ENCODE results near the gene STAMBPL1.

STAMBPL1 gene

DNA sequence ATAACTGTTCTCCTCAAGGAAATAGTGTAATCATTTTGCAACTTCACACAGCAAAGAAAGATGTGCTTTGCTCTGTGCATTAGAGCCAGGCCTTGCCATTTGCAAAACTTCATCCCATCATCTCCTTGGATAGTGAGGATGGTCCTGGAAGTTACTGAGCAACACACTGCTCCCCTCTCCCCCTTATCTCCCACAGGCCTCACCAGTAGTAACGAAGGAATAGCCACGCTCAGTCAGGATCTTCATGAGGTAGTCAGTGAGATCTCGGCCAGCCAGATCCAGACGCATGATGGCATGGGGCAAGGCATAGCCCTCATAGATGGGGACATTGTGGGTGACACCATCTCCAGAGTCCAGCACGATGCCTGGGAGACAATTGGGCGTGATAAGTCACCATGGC lies 61.0 kb downstream of the STAMBPL1 start:
- DNase-seq (ENCODE audit: extremely low spot score, insufficient read length, low read depth) (no peak), FAIRE-seq (no peak)

DNA sequence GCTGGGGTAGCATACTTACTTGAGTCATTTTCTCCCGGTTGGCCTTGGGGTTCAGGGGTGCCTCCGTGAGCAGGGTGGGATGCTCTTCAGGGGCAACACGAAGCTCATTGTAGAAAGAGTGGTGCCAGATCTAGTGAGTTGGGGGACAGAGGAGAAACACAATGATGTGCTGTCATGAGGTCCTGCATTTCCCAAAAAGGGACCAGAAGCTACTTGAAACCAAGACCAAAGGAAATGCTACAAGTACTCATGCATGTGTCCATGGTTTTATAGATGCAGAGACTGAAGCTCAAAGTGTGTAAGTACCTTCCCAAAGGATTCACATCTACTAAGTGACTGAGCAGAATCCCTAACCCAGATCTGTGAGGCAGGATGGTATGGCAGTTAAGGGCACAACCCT lies 63.7 kb downstream of the STAMBPL1 start:
- FAIRE-seq (no peak), DNase-seq (ENCODE audit: extremely low spot score, insufficient read length, low read depth) (no peak)

DNA sequence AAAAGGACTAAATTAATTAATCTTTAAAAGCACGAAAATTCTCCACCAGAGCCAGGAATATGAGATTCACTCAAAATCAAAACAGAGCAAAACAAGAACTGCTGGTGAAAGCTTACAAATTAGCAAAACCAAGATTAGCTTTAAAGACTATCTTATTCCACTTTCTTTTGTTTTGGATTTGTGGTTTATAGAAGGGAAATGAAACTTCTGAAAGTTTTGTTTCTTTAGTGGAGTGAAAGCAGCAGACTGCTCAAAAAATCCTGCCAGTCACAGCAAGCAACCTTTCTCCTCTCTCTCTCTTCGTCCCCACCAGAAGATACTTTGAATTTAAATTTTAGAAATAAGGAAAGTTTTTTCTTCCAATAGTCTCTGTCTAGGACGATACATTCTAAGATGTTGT lies 64.8 kb downstream of the STAMBPL1 start:
- DNase-seq (ENCODE audit: extremely low spot score, insufficient read length, low read depth) (no peak), FAIRE-seq (peak; percentile 78)

DNA sequence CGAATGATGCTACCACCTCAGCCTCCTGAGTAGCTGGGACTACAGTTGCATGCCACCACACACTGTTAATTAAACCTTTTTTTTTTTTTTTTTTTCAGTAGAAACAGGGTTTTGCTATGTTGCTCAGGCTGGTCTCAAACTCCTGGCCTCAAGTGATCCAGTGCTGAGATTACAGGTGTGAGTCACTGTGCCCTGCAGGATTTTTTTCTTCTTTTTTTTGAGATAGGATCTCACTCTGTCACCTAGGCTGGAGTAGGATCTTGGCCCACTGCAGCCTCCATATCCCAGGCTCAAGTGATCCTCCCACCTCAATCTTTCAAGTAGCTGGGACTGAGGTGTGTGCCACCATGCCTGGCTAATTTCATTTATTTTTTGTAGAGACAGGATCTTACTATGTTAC lies 66.2 kb downstream of the STAMBPL1 start:
- FAIRE-seq (no peak), DNase-seq (ENCODE audit: extremely low spot score, insufficient read length, low read depth) (no peak)

DNA sequence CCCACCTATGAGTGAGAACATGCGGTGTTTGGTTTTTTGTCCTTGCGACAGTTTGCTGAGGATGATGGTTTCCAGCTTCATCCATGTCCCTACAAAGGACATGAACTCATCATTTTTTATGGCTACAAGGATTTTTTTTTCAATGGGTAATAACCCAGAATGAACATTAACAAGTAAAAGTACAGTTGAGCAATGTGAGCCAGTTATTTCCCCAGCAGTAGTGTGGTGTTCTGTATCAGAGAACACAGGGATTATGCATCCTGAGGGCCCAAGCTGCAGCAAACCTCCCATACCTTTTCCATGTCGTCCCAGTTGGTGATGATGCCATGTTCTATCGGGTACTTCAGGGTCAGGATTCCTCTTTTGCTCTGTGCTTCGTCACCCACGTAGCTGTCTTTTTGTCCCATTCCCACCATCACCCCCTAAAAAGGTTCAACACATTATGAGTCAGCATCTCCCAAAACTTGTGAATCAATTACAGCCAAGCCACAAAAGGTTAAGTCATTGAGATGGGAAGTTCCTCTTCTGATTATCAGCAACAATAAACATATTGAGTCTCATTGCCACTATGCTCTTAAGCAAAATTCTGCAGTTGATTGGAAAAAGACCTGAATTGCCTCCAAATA lies 67.0 kb downstream of the STAMBPL1 start:
- FAIRE-seq: no peak

DNA sequence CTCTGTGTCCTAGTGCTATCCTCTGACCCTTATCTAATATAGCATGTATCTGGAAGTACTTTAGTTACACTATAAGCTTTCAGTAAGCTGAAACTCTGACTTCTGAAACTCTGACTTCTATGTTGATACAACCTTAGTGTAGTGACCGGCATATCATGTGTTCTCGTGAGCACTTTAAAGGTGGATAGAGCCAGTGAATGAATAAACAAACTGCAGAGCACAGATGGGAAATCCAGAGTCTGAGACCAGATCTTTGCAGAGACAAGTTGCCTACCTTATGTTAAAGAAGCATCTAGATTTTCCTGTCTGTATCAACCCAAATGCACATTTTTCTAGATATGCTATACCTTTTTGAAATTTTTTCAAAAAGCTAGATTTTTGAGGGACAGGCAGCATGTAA lies 69.0 kb downstream of the STAMBPL1 start:
- no peak for FAIRE-seq
- no peak for DNase-seq (ENCODE audit: extremely low spot score, insufficient read length, low read depth)

More for the DNA sequence above, 67.0 kb downstream of the STAMBPL1 start:
- no peak for DNase-seq (ENCODE audit: extremely low spot score, insufficient read length, low read depth)

DNA sequence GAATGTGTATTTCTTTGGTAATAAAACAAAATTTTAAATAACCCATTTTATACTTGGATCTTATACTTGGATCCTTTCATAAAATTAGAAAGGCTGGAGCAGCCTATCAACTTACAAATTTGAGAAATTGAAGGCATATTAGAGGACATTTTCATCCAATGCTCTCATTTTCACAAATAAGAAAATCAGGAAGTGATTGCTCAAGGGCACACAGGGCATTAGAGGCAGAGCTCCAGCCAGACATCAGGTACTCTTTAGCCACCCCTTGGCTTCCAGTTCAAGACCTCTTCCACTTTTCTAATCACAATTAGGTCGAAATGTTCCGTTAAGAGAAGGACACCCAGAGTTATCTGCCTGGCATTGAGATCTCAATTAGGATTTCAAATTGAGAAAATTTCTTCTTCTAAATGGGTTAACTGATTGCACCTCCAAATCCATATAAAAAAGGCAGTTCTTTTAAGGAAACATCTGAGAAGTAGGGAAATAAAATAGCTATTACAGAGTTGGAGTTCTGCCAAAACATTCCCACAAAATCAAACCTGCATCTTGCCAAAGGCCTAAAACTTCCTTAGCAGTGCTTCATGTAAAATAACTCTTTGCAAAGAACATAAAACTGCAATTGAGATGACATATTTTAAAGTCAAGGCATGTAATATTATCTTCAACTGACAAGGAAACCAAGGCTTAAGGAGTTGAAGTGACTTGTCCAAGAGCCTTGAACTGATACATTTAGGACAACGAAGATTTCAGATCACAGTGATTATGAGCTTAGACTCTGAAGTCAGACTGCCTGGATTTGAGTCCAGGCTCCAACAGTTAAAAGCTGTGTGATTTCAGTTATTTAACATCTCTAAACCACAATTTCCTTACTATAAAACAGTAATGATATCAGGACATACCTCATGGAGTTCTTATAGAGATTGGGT lies 70.1 kb downstream of the STAMBPL1 start:
- FAIRE-seq (no peak), DNase-seq (ENCODE audit: extremely low spot score, insufficient read length, low read depth) (no peak)

DNA sequence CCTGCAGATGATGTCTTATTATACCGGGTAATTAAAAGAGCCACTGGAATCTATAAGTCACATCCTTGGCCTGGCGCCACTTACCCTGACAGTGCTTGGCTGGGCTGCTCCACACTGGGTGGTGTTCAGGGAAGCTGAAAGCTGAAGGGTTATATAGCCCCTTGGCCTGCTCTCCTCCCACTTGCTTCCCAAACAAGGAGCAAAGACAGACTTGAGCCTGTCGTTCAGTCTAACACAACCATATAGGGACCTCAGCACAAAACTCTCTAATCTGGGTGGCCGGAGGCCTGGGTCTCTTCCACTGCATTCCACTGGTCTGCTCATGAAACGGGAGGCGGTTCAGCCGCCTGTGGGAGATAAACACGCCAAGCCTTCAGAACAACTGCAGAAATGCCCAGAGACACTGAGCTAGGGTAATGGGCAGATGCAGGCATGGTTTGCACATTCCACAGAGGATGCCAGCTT lies 72.6 kb downstream of the STAMBPL1 start, which contains the start of gene ACTA2:
Gene ACTA2 (minus strand): TSS at position 127 of the 465 bp plus-strand sequence. CDS start 3,843 bp downstream, outside the sequence.
- FAIRE-seq: no peak
- DNase-seq (ENCODE audit: extremely low spot score, insufficient read length, low read depth): no peak

DNA sequence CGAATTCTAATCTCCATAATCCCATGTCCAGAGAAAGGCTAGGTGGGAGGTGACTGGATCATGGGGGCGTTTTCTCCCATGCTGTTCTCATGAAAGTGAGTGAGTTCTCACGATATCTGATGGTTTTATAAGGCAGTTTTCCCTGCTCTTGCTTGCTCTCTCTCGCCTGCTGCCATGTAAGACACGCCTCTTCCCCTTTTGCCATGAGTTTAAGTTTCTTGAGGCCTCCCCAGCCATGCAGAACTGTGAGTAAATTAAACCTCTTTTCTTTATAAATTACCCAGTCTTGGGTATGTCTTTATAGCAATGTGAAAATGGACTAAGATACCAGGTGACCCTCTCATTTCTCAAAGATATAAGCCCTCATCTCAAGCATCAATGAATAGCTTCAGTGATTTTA lies 73.6 kb downstream of the STAMBPL1 start:
- FAIRE-seq (no peak), DNase-seq (ENCODE audit: extremely low spot score, insufficient read length, low read depth) (no peak)

DNA sequence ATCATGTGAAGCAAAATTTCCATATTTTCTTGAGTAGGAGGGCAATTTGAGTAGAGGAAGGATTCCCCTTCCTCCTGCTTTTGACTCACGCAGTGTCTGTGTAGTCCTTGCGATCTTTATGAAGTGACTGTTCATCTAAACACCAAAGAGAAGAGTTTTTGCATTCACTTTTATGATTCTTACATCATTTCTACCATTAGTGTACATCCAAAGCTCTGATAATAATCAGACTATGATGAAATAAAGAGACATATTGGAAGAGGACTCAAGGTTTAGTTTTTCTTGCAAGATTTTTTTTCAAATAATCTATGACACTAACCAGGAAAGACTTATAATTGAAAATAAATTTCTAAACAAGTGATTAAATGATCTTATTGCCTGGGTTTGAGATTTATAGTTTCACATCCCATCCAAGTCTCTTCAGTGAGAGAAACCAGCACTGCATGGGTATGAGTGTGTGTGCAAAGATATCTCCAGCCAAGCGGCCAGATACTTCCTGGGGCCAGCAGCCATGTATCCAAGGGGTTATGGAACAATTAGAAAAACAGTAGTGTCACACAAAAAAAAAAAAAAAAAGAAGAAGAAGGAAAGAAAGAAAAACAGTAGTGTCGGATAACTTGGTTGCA lies 74.5 kb downstream of the STAMBPL1 start:
- DNase-seq (ENCODE audit: extremely low spot score, insufficient read length, low read depth) (no peak), FAIRE-seq (no peak)

DNA sequence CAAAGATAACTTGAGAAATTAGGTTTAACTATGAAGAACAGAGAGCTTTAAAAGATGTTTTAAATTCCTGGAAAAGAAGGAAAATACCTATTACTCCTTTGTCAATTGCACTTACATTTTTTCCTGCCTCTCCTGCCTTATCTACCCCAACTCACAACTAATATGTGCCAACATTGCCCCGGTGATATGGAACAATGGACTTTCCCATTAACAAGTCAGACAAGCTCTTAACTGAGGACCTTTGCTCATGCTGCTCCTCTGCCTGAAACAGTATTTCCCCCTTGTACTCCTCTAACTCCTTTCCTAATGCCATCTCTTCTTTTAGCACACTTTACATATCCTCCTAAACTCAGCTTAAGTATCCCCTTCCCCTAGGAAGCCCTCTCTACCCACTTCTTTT lies 77.3 kb downstream of the STAMBPL1 start:
- DNase-seq (ENCODE audit: extremely low spot score, insufficient read length, low read depth) (no peak), FAIRE-seq (no peak)

DNA sequence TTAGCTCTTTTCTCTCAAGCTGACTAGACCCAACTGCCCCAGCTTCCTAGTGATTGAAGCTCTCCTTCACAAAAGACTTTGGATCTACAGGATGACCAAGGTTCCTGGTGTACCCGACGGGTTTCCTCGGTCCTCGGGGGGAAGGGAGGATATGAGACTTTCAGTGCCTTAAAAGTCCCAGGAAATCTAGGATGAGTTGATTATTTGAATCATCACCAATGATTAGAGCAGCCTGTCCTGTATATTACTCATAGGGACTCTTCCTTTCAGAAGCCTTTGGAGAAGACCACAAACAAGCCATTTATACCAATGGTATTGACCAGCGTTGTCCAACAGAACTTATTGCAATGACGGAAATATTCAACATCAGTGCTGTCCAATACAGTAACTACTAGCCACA lies 78.7 kb downstream of the STAMBPL1 start:
- no peak for FAIRE-seq
- no peak for DNase-seq (ENCODE audit: extremely low spot score, insufficient read length, low read depth)

DNA sequence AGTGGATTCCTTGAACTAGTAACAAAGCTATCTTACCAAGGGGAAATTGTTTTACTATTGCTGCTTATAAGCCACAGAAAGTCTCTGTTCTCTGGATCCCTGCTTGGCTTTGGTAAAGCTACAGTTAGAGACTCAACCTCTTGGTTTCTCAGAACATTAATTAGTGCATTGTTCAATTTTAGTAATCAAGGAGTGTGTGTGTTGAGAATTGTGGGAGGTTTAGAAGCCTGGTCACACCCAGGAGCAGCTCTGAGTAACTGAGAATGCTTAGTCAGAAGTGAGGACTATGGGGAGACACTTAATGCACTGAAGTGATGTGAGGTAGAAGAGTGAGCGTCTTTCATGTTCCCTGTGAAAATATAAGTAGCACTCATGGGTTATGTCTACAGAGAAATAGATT lies 80.8 kb downstream of the STAMBPL1 start:
- FAIRE-seq (no peak), DNase-seq (ENCODE audit: extremely low spot score, insufficient read length, low read depth) (no peak)

DNA sequence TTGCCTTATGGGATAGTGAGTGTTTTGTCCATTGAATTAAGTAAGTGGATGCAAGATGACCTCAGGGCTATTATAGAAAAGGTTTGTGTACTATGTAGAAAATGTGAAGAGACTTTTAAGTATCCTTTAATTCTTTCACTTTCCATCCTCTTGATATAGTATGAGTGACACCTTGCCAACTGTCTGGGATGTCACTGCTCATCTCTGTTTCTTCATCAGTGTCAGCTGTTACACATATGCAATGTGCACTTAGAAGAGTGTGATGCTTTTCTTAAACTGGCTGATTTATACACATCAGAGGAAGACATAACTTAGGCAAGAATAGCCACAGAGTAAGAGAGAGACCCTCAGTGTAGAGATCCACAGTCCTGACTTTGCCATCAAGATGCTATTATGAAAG lies 81.2 kb downstream of the STAMBPL1 start:
- peak; percentile 21 for FAIRE-seq
- no peak for DNase-seq (ENCODE audit: extremely low spot score, insufficient read length, low read depth)

DNA sequence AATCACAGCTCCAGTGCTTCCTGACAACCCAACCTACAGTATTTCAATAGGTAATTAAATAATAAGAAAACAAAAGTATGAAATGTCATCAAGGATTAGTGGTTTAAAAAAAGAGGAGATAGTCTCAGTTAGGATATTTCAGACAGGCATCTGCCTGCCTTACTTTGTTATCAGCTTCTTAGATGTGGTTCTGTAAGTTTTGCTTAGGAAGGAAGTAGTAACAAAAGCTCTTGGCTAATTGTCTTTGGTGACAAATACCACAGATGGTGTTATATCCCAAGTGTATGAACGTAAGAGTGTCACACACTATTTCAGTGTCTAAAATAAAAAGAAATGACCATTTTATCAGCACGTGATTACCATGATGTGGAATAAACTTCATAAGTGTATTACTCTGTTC lies 82.3 kb downstream of the STAMBPL1 start:
- FAIRE-seq: peak; percentile 5
- no peak for DNase-seq (ENCODE audit: extremely low spot score, insufficient read length, low read depth)

DNA sequence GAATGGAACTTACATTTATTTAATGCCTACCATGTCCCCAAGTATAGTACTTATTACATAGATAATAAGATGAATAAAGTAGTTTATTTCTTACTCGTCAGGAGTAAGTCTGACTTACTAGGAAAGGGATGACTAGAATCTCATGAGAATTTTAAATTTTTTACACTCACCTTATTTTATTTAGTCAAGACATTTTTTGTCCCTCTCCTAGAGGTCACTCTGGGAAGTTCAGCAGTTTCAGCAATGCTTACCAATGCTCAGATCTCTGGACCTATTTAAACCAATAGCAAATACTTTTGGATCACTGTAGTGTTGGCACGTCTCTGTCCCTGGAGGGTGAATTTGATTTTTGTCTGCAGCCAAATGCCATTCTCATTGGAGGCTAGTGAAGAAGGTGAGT lies 83.3 kb downstream of the STAMBPL1 start:
- no peak for DNase-seq (ENCODE audit: extremely low spot score, insufficient read length, low read depth)
- FAIRE-seq: no peak

DNA sequence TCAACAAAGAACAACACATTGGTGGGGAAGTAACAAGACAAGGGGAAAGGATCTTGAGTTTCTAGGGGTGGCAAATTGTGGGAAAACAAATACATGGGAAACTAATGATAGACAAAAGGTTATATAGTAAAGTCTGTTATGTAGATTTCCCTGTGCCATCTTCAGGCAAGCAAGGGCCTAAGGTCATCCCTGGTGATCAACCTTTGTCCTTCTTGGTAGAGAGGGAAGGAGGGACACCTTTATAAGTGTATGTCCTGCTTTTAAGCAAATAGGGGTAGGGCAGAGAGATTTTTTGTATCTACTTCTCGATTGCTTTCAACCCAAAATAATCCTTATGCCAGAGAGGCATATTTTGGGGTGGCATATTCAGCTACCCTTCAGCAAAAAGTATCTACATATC lies 84.3 kb downstream of the STAMBPL1 start:
- DNase-seq (ENCODE audit: extremely low spot score, insufficient read length, low read depth) (no peak), FAIRE-seq (no peak)

DNA sequence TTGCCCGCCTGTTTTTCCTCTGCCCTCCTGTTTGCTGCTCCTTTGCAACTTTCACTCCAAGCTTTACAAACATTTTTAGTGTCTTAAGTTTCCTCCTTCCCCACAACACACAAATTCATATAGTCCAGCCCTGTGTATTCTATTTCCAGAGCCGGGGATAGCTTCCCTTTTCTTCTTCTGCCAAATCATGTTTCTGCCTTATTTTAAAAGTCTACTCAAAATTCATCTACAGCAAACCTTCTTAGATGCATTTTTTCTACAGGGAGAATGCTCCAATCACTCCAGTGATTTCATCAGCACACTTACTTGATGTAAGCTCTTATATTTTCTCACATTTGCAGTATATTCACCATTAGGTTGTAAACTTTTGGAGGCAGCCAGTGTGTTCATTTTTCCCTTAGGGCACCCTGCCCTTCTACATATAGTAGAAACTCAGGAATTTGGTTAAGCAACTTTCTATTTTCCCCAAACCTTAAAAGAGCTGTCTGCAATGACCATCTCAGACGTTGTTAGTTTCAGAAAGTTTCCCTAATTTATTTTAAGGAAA lies 84.9 kb downstream of the STAMBPL1 start:
- FAIRE-seq (no peak), DNase-seq (ENCODE audit: extremely low spot score, insufficient read length, low read depth) (no peak)

DNA sequence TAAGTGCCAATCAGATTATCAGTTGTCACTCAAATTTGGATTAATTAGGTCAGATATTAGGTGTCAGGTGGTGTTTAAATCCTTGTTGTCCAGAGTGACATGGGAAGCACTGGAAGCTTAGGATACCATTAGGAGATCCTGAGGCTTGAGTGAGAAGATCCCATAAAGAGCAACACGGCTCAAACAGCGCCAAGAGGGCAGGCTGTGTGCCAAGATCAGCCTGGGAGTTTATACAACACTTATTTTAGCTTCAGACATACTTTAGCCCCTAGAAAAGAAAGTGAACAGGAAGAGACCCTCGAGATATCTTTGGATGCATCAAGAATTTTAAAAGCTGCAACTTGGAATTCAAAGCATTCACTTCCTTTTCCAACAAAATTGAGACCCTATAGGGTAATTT lies 86.8 kb downstream of the STAMBPL1 start:
- DNase-seq (ENCODE audit: extremely low spot score, insufficient read length, low read depth) (no peak), FAIRE-seq (no peak)

DNA sequence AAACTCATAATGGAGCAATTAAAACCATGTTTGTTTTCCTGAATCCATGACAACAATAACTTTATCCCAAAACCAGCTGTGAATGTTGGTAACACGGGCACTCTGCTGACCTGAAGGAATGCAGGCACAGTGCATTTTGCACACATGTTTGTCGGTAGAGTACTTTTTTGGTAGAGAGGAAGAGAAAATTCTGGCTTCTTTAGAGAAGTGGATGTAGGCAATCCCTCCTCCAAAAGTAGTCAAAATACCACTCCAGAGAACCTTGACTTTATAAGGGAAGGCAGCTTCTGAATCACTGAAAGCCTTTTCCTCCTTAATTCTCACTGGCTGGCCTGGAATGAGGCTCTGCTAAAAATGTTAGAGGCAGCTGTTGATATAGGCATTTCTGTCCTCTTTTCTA lies 88.3 kb downstream of the STAMBPL1 start:
- FAIRE-seq (no peak), DNase-seq (ENCODE audit: extremely low spot score, insufficient read length, low read depth) (no peak)

Data from GM18507 (cell line).